ENCODE data around the gene DDI2.

The DDI2 gene

GRCh38 chr1:15703562-15703961 is 86.3 kb downstream of the DDI2 start:
- DNase-seq (ENCODE audit: low spot score), result no peak

- no peak for DNase-seq (ENCODE audit: low spot score)
Observed at GRCh38 chr1:15704526-15705183, 87.4 kb downstream of the DDI2 start.

- no peak for DNase-seq (ENCODE audit: low spot score)
Observed at GRCh38 chr1:15705184-15705566, 87.9 kb downstream of the DDI2 start.

- DNase-seq (ENCODE audit: low spot score), result no peak
Observed at GRCh38 chr1:15706751-15707150, 89.5 kb downstream of the DDI2 start.

- no peak for DNase-seq (ENCODE audit: low spot score)
Observed at GRCh38 chr1:15707239-15707925, 90.1 kb downstream of the DDI2 start.

- DNase-seq (ENCODE audit: low spot score), result no peak
Observed at GRCh38 chr1:15708486-15709137, 91.4 kb downstream of the DDI2 start.

- DNase-seq (ENCODE audit: low spot score), result no peak
Observed at GRCh38 chr1:15709226-15709625, 92.0 kb downstream of the DDI2 start.

GRCh38 chr1:15712168-15712567 is 94.9 kb downstream of the DDI2 start:
- DNase-seq (ENCODE audit: low spot score), result no peak

- DNase-seq (ENCODE audit: low spot score), result no peak
Observed at GRCh38 chr1:15714406-15715136, 97.3 kb downstream of the DDI2 start.

- DNase-seq (ENCODE audit: low spot score), result no peak
Observed at GRCh38 chr1:15717418-15718125, 100.3 kb downstream of the DDI2 start.

GRCh38 chr1:15718199-15718601 is 100.9 kb downstream of the DDI2 start:
- DNase-seq (ENCODE audit: low spot score), result no peak
